ENCODE measurements around the gene SLC27A6.

DNA sequence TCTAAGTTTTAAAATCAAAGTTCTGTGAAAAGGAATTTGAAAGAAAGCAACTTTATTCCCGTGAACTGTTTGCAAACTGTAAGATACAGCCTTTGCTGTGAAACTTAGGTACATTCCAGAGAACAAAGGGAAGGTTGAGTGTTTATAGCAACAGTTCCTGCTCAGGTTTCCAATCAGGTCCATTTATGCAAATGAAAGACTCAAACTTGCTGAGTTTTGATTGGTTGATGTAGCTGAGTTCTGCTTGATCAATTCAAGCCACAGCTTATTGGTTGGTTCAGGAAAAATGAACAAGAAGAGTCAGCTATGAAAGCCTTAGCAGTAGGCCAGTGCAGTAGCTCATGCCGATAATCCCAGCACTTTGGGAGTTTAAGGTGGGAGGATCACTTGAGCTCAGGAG lies 37.9 kb downstream of the SLC27A6 start:
- TF ChIP-seq, protein P1, sequence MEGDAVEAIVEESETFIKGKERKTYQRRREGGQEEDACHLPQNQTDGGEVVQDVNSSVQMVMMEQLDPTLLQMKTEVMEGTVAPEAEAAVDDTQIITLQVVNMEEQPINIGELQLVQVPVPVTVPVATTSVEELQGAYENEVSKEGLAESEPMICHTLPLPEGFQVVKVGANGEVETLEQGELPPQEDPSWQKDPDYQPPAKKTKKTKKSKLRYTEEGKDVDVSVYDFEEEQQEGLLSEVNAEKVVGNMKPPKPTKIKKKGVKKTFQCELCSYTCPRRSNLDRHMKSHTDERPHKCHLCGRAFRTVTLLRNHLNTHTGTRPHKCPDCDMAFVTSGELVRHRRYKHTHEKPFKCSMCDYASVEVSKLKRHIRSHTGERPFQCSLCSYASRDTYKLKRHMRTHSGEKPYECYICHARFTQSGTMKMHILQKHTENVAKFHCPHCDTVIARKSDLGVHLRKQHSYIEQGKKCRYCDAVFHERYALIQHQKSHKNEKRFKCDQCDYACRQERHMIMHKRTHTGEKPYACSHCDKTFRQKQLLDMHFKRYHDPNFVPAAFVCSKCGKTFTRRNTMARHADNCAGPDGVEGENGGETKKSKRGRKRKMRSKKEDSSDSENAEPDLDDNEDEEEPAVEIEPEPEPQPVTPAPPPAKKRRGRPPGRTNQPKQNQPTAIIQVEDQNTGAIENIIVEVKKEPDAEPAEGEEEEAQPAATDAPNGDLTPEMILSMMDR (conservative IDR thresholded peaks at IDR 0.05; ENCODE audit: low read length), result no peak
- no peak for TF ChIP-seq EZH2phosphoT487 (IDR thresholded peaks at IDR 0.05; ENCODE audit: borderline replicate concordance)

Data from Loucy (cell line).